Astrocyte of the spinal cord (primary cell): ENCODE data around the gene THAP4.
"Not testable (repeated sequence)": the region's sequence is repeated elsewhere in the genome, so short reads cannot be mapped to it uniquely, and the experiment has no call there.

Experiments
- DNase-seq: peaks from one replicate; pipeline ENCODE4 v3.0.0; 2011; ENCODE audit warnings: low read depth, low spot score
- H3K4me3 ChIP-seq: 2 replicates; pipeline ENCODE4 v1.5.1; 2011; ENCODE audit warnings: low read depth, mild to moderate bottlenecking, low read length, moderate library complexity
- in situ Hi-C: cut with HindIII; loops from 2 replicates; pipeline ENCODE4 v1.10.0; 2017; ENCODE audit warnings: low sequenced_read_pairs
- TF ChIP-seq, protein P1 (sequence below): IDR thresholded peaks from 2 replicates; pipeline ENCODE4 v1.5.1; 2012; ENCODE audit warnings: low read depth, mild to moderate bottlenecking, low read length, inconsistent platforms

The THAP4 gene

DNA sequence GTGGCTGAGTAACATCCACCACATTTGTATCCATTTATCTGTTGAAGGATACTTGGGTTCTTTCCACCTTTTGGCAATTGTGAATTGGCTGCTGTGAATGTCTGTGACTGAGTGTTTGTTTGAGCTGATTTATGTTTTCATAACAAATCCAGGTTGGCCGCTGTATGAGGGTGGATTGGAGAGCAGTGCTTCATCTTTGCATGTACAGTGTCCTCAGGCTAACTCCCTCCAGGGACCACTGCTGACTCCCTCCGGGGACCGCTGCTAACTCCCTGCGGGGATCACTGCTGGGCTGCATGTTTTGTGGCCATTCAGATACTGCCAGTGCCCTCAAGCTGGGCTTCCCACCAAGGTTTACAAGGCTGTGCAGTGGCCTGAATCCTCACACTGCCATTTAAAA is 68.2 kb downstream of the THAP4 start:
- TF ChIP-seq, protein P1, sequence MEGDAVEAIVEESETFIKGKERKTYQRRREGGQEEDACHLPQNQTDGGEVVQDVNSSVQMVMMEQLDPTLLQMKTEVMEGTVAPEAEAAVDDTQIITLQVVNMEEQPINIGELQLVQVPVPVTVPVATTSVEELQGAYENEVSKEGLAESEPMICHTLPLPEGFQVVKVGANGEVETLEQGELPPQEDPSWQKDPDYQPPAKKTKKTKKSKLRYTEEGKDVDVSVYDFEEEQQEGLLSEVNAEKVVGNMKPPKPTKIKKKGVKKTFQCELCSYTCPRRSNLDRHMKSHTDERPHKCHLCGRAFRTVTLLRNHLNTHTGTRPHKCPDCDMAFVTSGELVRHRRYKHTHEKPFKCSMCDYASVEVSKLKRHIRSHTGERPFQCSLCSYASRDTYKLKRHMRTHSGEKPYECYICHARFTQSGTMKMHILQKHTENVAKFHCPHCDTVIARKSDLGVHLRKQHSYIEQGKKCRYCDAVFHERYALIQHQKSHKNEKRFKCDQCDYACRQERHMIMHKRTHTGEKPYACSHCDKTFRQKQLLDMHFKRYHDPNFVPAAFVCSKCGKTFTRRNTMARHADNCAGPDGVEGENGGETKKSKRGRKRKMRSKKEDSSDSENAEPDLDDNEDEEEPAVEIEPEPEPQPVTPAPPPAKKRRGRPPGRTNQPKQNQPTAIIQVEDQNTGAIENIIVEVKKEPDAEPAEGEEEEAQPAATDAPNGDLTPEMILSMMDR, result no peak
- no peak for DNase-seq
- no peak overlapping the region for H3K4me3 ChIP-seq
- in situ Hi-C loops, result no loop called here

DNA sequence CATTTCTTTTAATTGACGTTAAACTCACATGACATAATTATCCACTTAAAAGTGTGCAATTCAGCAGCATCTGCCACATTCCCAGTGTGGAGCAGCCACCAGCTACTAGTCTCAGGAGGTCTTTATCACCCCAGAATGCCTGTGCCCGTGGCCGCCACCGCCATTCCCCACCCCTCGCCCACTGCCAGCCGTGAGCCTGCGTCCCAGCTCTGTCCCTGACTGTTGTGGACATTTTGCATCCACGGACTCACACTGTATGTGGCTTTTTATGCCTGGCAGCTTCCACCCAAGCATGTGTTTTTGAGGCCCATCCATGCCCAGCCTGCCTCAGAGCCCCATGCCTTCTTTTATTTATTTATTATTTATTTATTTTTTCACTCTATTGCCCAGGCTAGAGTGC is 69.2 kb downstream of the THAP4 start:
- TF ChIP-seq, protein P1, result no peak
- H3K4me3 ChIP-seq, result no peak overlapping the region
- in situ Hi-C loops, result no loop called here
- no peak for DNase-seq

DNA sequence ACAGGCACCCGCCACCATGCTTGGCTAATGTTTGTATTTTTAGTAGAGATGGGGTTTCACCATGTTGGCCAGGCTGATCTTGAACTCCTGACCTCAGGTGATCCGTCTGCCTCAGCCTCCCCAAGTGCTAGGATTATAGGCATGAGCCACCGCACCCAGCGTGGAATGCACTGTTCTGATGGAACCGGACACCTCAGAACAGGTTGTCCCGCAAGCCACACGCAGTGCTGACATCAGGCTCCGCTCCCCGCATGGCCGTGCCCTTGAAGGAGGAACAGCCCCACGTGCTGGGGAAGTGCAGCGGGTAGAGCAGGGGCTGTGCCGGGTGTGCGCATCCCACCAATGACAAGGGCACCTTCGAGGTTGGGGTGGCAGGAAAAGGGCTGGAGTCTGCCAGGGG is 69.7 kb downstream of the THAP4 start:
- H3K4me3 ChIP-seq, DNase-seq, in situ Hi-C loops: not testable (repeated sequence)

DNA sequence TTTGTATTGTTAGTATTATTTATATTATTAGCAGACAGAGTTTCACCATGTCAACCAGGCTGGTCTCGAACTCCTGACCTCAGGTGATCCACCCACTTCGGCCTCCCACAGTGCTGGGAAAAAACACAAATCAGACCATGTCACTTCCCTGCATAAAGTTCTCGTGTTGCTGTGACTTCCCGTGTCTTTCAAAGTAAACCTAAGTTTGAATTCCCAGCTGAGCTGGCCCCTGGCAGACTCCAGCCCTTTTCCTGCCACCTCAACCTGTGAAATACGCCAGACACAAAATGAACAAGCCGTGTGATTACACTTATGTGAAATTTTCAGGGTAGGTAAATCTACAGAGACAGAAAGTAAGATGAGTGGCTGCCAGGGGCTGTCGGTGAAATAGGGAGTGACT is 70.5 kb downstream of the THAP4 start:
- TF ChIP-seq, protein P1, result no peak
- in situ Hi-C loops, result no loop called here
- no peak overlapping the region for H3K4me3 ChIP-seq
- DNase-seq, result no peak

DNA sequence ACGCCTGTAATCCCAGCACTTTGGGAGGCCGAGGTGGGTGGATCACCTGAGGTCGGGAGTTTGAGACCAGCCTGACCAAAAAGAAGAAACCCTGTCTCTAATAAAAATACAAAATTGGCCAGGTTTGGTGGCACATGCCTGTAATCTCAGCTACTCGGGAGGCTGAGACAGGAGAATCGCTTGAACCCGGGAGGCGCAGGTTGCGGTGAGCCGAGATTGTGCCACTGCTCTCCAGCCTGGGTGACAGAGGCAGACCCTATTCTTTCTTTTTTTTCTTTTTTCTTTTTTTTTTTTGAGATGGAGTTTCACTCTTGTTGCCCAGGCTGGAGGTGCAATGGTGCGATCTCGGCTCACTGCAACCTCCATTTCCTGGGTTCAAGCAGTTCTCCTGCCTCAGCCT is 70.9 kb downstream of the THAP4 start:
- DNase-seq, H3K4me3 ChIP-seq, in situ Hi-C loops: not testable (repeated sequence)

DNA sequence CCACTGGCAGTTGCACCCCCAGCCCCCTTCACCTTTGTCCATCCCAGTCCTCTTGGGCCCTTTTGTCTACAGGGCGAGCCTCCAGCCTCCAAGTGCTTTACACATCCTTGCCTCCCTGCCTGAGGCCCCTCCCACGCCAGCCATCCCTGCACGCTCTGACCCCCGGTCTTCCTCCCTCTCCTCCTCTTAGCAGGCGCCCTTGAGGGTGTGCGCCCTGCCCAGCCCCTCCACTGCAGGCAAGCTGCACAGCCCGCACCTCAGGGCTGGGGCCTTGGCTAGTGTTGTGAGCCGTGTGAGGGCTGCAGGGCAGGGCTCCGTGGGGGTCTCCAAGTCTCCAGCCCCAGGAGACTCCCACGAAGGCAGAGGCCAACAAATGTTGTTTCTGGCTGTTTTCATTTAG is 71.5 kb downstream of the THAP4 start:
- TF ChIP-seq, protein P1, result no peak
- in situ Hi-C loops, result no loop called here

DNA sequence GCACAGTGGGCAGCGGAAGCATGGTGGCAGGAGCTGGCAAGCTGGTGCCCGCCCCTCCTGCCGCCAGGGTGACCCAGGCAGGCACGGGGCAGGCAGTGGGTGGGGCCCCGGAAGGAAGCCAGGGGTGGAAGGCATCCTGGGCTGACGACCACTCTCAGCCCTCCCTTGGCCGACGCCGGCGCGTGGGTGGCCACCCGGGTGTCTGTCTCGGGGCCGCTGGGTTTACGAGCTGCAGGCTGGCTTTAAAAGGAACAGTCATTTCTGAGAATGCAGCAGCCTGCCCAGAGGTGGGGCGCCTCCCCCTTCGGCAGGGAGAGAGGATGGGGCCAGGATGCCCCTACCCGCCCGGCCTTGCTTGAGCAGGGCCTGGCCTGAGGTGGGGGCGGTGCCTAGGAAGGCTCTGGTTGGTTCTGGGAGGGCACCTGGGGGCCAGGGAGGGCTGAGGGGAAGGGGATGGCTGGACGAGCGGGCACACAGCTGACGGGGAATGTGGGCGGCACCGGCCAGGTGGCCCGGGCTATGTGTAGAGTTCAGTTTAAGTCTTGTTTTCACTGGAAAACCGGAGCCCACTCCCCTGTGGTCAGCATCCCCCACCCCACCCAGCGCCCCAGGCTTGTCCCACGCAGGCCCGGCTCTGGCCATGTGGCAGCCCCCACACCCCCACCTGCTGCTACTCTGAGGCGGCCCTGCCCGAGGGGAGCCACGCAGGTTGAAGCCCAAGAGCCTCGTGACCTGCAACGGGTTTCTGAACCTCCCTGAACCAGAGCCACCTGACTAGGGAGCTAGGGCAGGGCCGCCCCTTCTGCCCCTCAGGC is 72.2 kb downstream of the THAP4 start:
- no peak overlapping the region for H3K4me3 ChIP-seq
- in situ Hi-C loops, result no loop called here
- no peak for DNase-seq
- TF ChIP-seq, protein P1, result no peak

More for the DNA sequence above, 71.5 kb downstream of the THAP4 start:
- no peak overlapping the region for H3K4me3 ChIP-seq
- no peak for DNase-seq
